ENCODE data around the gene LY6G6D. TPM values are rescaled to one million over a fixed set of nuclear protein-coding genes. Genes with fewer than 3 reads are reported as not detected.

LY6G6D gene
- total RNA-seq, 4 donors from 2014 or later, result not detected

GRCh38 chr6:31752739-31753319 is 37.7 kb downstream of the LY6G6D start:
- TF ChIP-seq CTCF (IDR thresholded peaks at IDR 0.05), result no peak
- TF ChIP-seq EP300 (IDR thresholded peaks at IDR 0.05; ENCODE audit: low read depth), result no peak
- no peak overlapping the region for H3K4me3 ChIP-seq
- intact Hi-C loops (cut with DNase I; ENCODE audit: low total_unique reads), result no loop called here
- in situ Hi-C loops (cut with MboI; ENCODE audit: low pct_ligation_motif_present in 1 of 4, low pct_unique_long_range_greater_than_20kb in 1 of 4, low sequenced_read_pairs in 3 of 4), result no loop called here
- WGBS, 2 donors (ENCODE audit: low coverage in 1 of 2), result 73 to 74% methylated on average over 5 to 8 of the region's 8 CpGs
- H3K9me3 ChIP-seq, result no peaks in the 10 kb centered on the region
- H3K27me3 ChIP-seq, result no peaks in the 10 kb centered on the region
- no peaks in the 10 kb centered on the region for H3K36me3 ChIP-seq
- H3K4me1 ChIP-seq, result no peaks in the 10 kb centered on the region
- no peak for DNase-seq
- H3K27ac ChIP-seq, result no peak overlapping the region

GRCh38 chr6:31758281-31758680 is 43.1 kb downstream of the LY6G6D start:
- no peak for DNase-seq
- Histone ChIP-seq H3K27me3 (no peaks in the 10 kb centered on the region), H3K9me3 (no peaks in the 10 kb centered on the region), H3K4me3 (no peak overlapping the region), H3K36me3 (no peaks in the 10 kb centered on the region), H3K27ac (no peak overlapping the region), H3K4me1 (no peaks in the 10 kb centered on the region)
- in situ Hi-C loops (cut with MboI; ENCODE audit: low pct_ligation_motif_present in 1 of 4, low pct_unique_long_range_greater_than_20kb in 1 of 4, low sequenced_read_pairs in 3 of 4), result no loop called here
- intact Hi-C loops (cut with DNase I; ENCODE audit: low total_unique reads), result no loop called here
- WGBS, 2 donors (ENCODE audit: low coverage in 1 of 2), result 90% methylated on average over 2 of the region's 2 CpGs; no CpG with 5 or more reads in 1 of the 2 donors
- TF ChIP-seq POLR2AphosphoS5 (IDR thresholded peaks at IDR 0.05) (no peak), EP300 (IDR thresholded peaks at IDR 0.05; ENCODE audit: low read depth) (no peak), CTCF (IDR thresholded peaks at IDR 0.05) (no peak), POLR2A (IDR thresholded peaks at IDR 0.05) (no peak)

GRCh38 chr6:31760790-31761189 is 45.6 kb downstream of the LY6G6D start:
- no peak for DNase-seq
- TF ChIP-seq POLR2AphosphoS5 (IDR thresholded peaks at IDR 0.05), result no peak
- no peak for TF ChIP-seq EP300 (IDR thresholded peaks at IDR 0.05; ENCODE audit: low read depth)
- no peak for TF ChIP-seq CTCF (IDR thresholded peaks at IDR 0.05)
- TF ChIP-seq POLR2A (IDR thresholded peaks at IDR 0.05), result no peak
- 88% methylated on average over 4 to 5 of the region's 5 CpGs for WGBS, 2 donors (ENCODE audit: low coverage in 1 of 2)
- Histone ChIP-seq H3K4me1 (peaks cover 0 to under 1% (median 0%) of the 10 kb centered on the region in 4 donors), H3K9me3 (no peaks in the 10 kb centered on the region), H3K27me3 (no peaks in the 10 kb centered on the region), H3K27ac (no peak overlapping the region), H3K36me3 (no peaks in the 10 kb centered on the region), H3K4me3 (no peak overlapping the region)
- intact Hi-C loops (cut with DNase I; ENCODE audit: low total_unique reads), result no loop called here
- in situ Hi-C loops (cut with MboI; ENCODE audit: low pct_ligation_motif_present in 1 of 4, low pct_unique_long_range_greater_than_20kb in 1 of 4, low sequenced_read_pairs in 3 of 4), result loop anchor here in 1 of 4 donors (10.0 kb wide), 1 partner anchor 76 kb away; the partner anchor contains the start of gene LY6G5C

GRCh38 chr6:31761343-31761742 is 46.2 kb downstream of the LY6G6D start:
- in situ Hi-C loops (cut with MboI; ENCODE audit: low pct_ligation_motif_present in 1 of 4, low pct_unique_long_range_greater_than_20kb in 1 of 4, low sequenced_read_pairs in 3 of 4) (loop anchor here in 1 of 4 donors (10.0 kb wide), 1 partner anchor 77 kb away; the partner anchor contains the start of gene LY6G5C), intact Hi-C loops (cut with DNase I; ENCODE audit: low total_unique reads) (no loop called here)
- WGBS, 2 donors (ENCODE audit: low coverage in 1 of 2), result 75 to 98% methylated on average over 1 to 8 of the region's 8 CpGs

More at GRCh38 chr6:31761343-31761742, 46.2 kb downstream of the LY6G6D start:
- Histone ChIP-seq H3K9me3 (no peaks in the 10 kb centered on the region), H3K4me1 (peaks cover 0 to 6% (median 0%) of the 10 kb centered on the region in 4 donors), H3K27me3 (no peaks in the 10 kb centered on the region), H3K36me3 (no peaks in the 10 kb centered on the region), H3K27ac (no peak overlapping the region), H3K4me3 (no peak overlapping the region)
- DNase-seq, result no peak
- TF ChIP-seq EP300 (IDR thresholded peaks at IDR 0.05; ENCODE audit: low read depth) (no peak), POLR2AphosphoS5 (IDR thresholded peaks at IDR 0.05) (no peak), POLR2A (IDR thresholded peaks at IDR 0.05) (no peak), CTCF (IDR thresholded peaks at IDR 0.05) (no peak)

All from transverse colon (tissue), 4 donors.